SJCRH30 (cell line): Measurements from ENCODE around the gene MLEC. TPM values are rescaled to one million over a fixed set of nuclear protein-coding genes. Genes with fewer than 3 reads are reported as not detected.

Experiments used
- DNase-seq, 2 experiments: peaks; one replicate each; pipeline ENCODE4 v3.0.0-alpha.2; 2015 to 2020
- H3K27ac ChIP-seq: fragments of 250-450 bp; sonication (Bioruptor Pico); 2 replicates; pipeline ENCODE4 v1.5.1; 2020; ENCODE audit warnings: mild to moderate bottlenecking, moderate library complexity
- H3K27me3 ChIP-seq: fragments of 250-450 bp; sonication (Bioruptor Pico); 2 replicates; pipeline ENCODE4 v1.5.1; 2020; ENCODE audit warnings: mild to moderate bottlenecking, moderate library complexity
- H3K36me3 ChIP-seq: fragments of 250-450 bp; sonication (Bioruptor Pico); 2 replicates; pipeline ENCODE4 v1.5.1; 2020; ENCODE audit warnings: mild to moderate bottlenecking, moderate library complexity
- H3K4me1 ChIP-seq: fragments of 250-450 bp; sonication (Bioruptor Pico); 2 replicates; pipeline ENCODE4 v1.5.1; 2020; ENCODE audit warnings: mild to moderate bottlenecking, moderate library complexity
- H3K4me3 ChIP-seq: fragments of 250-450 bp; sonication (Bioruptor Pico); 2 replicates; pipeline ENCODE4 v1.5.1; 2020; ENCODE audit warnings: mild to moderate bottlenecking, moderate library complexity
- H3K9me3 ChIP-seq: fragments of 250-450 bp; sonication (Bioruptor Pico); replicated peaks from 2 replicates; pipeline ENCODE4 v1.5.1; 2020; ENCODE audit warnings: mild to moderate bottlenecking, moderate library complexity
- total RNA-seq: library from RNA; depleted of rRNA; stranded (reverse); fragments of >200 nt; shearing (Covaris generic); gene quantifications from 2 replicates; pipeline ENCODE4 v1.2.3, GENCODE V29; 2014; rRNA removed

Gene MLEC, protein sequence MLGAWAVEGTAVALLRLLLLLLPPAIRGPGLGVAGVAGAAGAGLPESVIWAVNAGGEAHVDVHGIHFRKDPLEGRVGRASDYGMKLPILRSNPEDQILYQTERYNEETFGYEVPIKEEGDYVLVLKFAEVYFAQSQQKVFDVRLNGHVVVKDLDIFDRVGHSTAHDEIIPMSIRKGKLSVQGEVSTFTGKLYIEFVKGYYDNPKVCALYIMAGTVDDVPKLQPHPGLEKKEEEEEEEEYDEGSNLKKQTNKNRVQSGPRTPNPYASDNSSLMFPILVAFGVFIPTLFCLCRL
- 77.7 and 83.1 TPM in 2 replicates for total RNA-seq

DNA sequence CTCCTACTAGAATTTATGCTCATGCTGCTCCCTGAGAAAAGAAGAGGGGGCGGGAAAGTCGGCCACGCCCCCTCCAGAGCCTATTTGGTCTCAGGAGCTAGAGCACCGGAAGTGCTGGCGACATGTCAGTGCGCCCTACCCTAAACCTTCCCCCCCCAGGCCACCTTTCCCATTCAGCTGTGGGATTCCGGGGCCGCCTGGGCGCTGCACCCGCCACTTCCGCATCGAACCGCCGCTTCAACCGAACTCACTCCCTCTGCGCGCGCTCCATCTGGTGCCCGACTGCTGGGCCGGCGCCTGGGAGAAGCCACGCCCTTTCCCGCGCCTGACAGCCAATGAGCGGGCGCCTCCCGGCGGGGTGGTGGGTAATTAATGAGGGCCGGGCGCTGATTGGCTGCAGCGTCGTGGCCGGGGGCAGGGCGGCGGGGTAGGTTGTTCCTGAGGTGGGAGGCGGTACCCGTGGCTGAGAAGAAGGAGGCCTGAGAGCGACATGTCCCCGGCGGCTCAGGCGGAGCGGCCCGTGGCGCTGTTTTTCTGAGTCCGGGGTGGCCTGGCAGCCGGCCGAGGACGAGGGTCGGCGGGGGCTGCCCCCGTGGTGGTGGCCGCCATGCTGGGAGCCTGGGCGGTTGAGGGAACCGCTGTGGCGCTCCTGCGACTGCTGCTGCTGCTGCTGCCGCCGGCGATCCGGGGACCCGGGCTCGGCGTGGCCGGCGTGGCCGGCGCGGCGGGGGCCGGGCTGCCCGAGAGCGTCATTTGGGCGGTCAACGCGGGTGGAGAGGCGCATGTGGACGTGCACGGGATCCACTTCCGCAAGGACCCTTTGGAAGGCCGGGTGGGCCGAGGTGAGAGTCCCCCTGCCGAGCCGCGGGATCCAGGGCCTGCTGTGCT, at the start of gene MLEC:
MLEC (plus strand) TSS at position 460 of the 888 bp plus-strand sequence; CDS start at position 608, 148 bp downstream.
- H3K9me3 ChIP-seq, result no peaks in the 10 kb centered on the region
- peaks cover 8% of the 10 kb centered on the region for H3K4me1 ChIP-seq
- H3K27ac ChIP-seq, result peak within 1 kb of the TSS; percentile 85
- H3K36me3 ChIP-seq, result no peaks in the 10 kb centered on the region
- peak within 1 kb of the TSS; percentile 88 for H3K4me3 ChIP-seq
- no peaks in the 10 kb centered on the region for H3K27me3 ChIP-seq
- DNase-seq, result peak; percentile 97 to 98

DNA sequence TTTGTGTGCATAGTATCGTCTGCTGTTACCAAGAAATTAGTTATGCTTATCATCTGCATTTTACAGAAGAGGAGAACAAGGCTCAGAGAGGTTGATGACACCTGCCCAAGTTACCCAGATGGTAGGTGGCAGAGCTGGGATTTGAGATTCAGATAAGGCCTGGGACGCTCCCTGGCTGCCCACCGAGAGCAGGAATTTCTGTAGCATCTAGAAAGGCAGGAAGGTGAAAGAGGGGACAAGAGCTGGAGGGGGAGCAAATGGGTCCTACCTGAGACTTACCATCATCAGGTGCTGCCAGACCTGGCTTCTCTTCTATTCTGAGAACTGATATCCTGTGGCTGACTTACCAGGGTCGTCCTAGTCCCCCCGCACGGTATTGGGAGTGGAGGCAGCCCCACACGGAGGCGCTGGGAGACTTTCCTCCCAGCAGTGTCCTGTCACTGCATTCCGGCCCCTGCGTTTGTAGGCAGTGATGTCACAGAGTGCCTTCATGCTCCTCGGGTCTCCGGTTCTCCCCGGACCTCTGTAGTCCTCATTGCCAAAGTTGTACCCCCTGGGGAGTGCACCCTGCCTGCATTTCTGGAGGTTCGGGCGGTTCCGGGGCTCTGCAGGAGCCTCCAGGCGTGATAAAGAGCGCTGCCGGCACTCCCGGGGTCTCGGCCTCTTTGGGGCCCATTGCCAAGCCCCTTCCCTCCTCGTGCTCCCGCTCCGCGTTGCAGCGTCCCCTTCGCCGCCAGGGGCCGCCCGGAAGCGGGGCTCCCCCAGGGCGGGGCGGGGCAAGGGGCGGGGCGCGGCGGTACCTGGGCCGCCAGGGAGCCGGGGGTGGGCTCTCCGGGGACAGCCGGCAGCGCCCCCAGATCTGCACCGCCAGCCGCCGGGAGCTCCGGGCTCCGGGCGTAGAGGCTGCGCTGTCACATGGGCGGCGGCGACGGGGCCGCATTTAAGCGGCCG, 46.9 kb upstream of the MLEC start, which contains the start of gene CABP1:
CABP1 (plus strand) TSS at position 856 of the 951 bp plus-strand sequence; CDS start at position 916, 60 bp downstream.
- Histone ChIP-seq H3K9me3 (no peaks in the 10 kb centered on the region), H3K4me1 (no peaks in the 10 kb centered on the region), H3K27me3 (peaks cover 30% of the 10 kb centered on the region), H3K36me3 (no peaks in the 10 kb centered on the region), H3K4me3 (peak within 1 kb of the TSS; percentile 44), H3K27ac (no peak within 1 kb of the TSS)
- DNase-seq, result peak; percentile 38 to 58

DNA sequence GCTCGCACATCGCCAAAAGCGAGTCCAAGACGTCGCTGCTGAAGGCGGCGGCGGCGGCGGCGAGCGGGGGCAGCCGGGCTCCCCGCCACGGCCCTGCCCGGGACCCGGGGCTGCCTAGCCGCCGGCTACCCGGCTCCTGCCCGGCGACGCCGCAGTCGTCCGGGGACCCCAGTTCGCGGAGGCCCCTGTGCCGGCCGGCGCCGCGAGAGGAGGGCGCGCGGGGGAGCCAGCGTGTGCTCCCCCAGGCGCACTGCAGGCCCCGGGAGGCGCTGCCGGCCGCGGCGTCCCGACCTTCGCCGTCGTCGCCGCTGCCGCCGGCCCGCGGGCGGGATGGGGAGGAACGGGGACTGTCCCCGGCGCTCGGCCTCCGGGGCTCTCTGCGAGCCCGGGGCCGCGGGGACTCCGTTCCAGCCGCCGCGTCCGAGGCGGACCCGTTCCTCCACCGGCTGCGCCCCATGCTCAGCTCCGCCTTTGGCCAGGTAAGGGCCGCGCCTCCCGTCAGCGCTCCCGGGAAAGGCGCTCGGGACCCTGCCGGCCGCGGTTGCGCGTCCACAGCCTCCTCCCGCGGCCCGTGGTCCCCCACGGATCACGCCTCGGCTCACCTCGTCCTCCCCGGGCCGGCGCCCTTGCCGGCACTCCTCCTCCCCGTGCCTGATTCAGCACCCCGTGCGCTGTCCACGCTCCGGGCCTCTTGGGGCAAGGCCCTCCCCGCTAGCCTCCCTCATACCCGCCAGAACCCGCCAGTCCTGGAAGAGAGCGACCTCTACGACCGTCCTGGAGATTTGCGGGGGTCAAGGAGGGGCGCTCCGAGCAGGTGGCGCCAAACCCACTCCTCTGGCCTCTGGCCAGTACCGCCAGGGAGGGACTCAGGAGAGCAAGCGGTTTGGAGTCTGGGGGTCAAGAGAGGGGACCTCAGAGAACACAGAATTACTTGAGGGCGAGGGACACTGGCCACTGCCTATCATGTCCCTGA, 45.8 kb upstream of the MLEC start:
- peak; percentile 42 to 45 for DNase-seq
- peaks cover 32% of the 10 kb centered on the region for H3K27me3 ChIP-seq
- H3K4me1 ChIP-seq, result no peaks in the 10 kb centered on the region
- H3K4me3 ChIP-seq, result peak overlapping the region; percentile 44; the same call in 1 of the 2 replicates
- no peaks in the 10 kb centered on the region for H3K36me3 ChIP-seq
- H3K27ac ChIP-seq, result no peak overlapping the region
- H3K9me3 ChIP-seq, result no peaks in the 10 kb centered on the region

DNA sequence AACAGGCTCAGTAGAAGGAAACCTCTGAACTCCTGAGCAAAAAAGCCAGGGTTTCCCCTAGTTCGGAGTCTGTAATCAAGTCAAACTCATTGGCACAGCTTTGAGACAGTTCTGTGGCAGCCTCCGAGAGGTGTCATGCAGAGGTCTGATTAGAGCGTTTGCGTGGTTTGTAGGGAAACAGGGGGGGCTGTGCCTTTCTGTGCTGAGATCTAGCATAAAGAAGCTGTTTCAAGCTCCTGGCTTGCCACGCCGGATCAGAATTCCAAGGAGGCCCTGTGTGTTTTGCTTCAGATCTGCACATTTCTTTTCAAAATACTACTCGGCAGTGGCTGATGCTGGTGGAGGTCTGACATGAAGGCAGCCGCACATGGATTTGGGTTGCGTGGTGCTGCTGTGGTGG, 44.8 kb upstream of the MLEC start:
- DNase-seq, result no peak
- Histone ChIP-seq H3K27ac (no peak overlapping the region), H3K36me3 (no peaks in the 10 kb centered on the region), H3K9me3 (no peaks in the 10 kb centered on the region), H3K27me3 (peaks cover 32% of the 10 kb centered on the region), H3K4me3 (no peak overlapping the region), H3K4me1 (no peaks in the 10 kb centered on the region)

DNA sequence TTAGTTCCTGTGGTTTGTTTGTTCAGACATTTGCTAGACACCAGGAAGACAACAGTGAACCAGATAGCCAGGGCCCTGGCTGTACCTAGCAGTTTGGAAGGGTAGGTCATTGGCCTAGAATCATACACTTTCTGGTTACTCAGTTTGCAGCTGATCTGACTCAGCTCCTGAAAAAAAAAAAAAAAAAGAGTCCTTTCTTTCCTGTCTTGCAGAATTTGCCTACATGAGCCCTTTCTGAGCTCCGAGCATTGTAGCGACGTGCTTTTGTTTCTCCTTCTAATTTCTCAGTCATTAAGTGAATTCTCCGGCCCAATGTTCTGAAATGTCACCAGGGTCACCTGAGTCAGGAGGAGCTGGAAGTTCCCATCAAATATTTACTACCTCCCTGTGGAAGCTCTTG, 44.1 kb upstream of the MLEC start:
- Histone ChIP-seq H3K27ac (no peak overlapping the region), H3K27me3 (peaks cover 32% of the 10 kb centered on the region), H3K36me3 (no peaks in the 10 kb centered on the region), H3K4me1 (no peaks in the 10 kb centered on the region), H3K9me3 (no peaks in the 10 kb centered on the region), H3K4me3 (no peak overlapping the region)
- no peak for DNase-seq

DNA sequence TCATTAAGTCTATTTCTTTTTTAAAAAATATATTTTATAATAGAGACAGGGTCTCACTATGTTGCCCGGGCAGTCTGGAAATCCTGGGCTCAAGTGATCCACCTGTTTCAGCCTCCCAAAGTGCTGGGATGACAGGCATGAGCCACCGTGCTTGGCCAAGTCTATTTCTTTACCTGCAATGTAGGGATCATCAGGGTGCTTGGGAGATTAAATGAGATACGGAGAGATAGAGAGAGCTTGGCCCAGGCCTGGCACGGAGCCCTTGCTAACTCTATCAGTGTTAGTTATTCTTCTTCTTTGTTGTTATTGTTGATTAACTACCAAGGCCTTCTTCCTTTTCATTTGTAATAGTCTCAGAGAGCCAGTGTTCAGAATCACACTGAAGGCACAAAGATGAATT, 43.4 kb upstream of the MLEC start:
- H3K4me3 ChIP-seq, result no peak overlapping the region
- DNase-seq, result no peak
- H3K9me3 ChIP-seq, result no peaks in the 10 kb centered on the region
- H3K4me1 ChIP-seq, result no peaks in the 10 kb centered on the region
- H3K27me3 ChIP-seq, result peaks cover 32% of the 10 kb centered on the region
- no peak overlapping the region for H3K27ac ChIP-seq
- no peaks in the 10 kb centered on the region for H3K36me3 ChIP-seq

DNA sequence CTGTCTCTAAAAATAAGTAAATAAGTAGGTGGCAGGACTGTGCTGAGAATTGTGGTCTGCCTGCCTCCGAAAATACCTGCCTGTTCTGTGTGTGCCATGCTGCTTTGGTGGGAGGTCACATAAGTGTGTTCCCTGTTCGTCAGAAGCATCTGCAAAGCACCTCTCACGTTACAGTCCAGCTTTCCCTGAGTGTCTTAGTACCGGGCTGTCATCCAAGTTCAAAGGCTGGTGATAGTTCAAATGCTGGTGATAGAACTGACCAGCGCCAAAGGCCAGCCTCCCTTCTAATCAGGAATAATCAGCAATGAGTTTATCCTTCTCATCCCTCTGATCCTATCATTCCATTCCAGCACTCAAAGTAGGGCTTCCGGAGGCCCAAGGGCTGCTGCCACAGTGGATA, 40.9 kb upstream of the MLEC start:
- no peak for DNase-seq
- Histone ChIP-seq H3K27ac (no peak overlapping the region), H3K9me3 (no peaks in the 10 kb centered on the region), H3K4me1 (no peaks in the 10 kb centered on the region), H3K36me3 (no peaks in the 10 kb centered on the region), H3K27me3 (peaks cover 32% of the 10 kb centered on the region), H3K4me3 (no peak overlapping the region)

DNA sequence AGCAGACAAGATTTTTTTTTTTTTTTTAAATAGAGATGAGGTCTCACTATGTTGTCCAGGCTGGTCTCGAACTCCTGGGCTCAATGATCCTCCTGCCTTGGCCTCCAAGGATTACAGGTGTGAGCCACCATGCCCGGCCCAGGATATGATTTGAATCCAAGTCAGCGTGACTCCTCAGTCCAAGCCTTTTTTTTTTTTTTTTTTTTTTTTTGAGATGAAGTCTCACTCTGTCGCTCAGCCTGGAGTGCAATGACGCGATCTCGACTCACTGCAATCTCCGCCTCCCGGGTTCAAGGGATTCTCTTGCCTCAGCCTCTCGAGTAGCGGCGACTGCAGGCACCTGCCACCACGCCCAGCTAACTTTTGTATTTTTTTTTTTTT, 39.6 kb upstream of the MLEC start:
- H3K27ac ChIP-seq, result no peak overlapping the region
- H3K27me3 ChIP-seq, result peaks cover 22% of the 10 kb centered on the region; the same call in 1 of the 2 replicates

DNA sequence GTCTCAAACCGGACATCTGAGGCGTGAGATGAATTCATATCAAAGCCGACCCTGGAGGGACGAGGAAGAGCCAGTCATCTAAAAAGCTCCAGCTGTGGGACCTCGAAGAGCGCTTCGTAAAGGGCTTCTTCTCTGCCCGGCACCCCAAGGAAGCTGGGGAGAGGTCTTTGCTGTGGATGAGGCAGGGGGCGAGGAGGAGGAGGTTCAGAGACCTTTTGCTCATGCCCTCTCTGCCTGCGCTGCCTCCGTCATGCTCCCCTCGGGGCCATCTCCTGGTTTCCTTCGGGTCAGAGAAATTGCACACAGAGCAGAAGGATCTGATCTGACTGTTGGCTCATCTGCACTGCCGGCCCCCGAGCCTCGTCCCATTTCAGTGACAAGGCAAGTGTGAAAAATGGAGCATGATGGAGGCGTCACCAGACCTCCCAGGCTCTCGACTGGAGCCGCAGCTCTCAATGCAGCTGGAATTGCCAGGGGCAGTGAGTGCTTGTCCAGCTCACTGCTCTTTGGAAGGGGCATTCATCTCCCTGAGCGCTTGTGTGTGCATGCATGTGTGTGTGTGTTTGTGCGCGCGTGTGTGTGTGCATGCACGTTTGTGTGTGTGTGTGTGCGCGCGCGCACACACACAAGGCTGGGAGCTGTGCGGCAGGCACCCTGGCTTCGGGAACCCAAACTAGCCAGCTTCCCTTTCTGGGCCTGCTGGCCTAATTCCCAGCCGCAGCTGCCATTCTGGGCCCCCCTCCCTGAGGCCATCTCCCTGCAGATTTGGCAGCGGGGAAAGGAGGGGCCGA, 37.3 kb upstream of the MLEC start:
- Histone ChIP-seq H3K4me3 (peak overlapping the region; percentile 50), H3K4me1 (no peaks in the 10 kb centered on the region), H3K27ac (no peak overlapping the region), H3K36me3 (no peaks in the 10 kb centered on the region), H3K27me3 (peaks cover 5% of the 10 kb centered on the region; the same call in 1 of the 2 replicates), H3K9me3 (no peaks in the 10 kb centered on the region)
- DNase-seq, result peak; percentile 63 to 77

More for the DNA sequence above, 39.6 kb upstream of the MLEC start:
- Histone ChIP-seq H3K4me3 (no peak overlapping the region), H3K9me3 (no peaks in the 10 kb centered on the region), H3K4me1 (no peaks in the 10 kb centered on the region), H3K36me3 (no peaks in the 10 kb centered on the region)
- DNase-seq, result no peak

DNA sequence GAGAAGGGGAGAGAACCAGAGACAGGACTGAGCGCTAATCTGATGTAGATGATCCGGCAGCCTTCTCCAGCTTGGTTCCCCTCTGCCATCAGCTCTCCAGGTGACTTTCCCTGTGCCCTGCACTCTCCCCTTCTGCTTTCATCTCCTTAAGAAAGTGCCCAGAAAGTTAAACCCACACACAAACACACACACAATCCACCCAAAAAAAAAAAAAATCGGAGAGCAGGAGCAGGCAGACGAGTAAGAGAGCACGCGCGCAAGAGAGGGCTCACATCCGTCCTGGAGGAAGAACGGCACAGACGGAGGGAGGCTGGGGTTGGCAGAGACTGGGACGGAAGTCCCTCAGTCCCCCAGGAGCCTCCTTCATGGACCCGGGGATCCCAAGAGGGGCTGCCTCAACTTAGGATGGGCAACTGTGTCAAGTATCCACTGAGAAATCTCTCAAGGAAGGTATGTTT, 36.7 kb upstream of the MLEC start:
- Histone ChIP-seq H3K4me1 (no peaks in the 10 kb centered on the region), H3K4me3 (peak overlapping the region; percentile 50), H3K36me3 (no peaks in the 10 kb centered on the region), H3K27ac (no peak overlapping the region), H3K27me3 (no peaks in the 10 kb centered on the region), H3K9me3 (no peaks in the 10 kb centered on the region)
- peak in 1 of 2 experiments; percentile 14 for DNase-seq

DNA sequence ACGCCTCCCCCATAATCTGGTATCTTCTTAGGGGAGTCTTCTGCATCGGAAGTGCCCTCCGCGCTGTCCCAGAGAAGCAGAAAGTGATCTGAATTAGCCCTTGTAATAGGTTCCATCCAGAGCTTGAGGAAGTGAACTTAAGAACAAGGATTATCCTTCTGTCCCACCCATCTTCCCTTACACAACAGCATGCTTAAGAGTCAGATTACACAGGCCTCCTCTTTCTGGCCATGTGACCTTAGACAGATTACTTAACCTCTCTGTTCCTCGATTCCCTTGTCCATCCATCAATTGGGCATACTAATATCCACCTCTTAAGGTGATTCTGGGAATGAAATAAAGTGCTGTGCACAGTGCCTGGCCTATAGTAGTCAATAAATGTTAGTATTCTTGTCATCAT, 35.1 kb upstream of the MLEC start:
- H3K27me3 ChIP-seq, result no peaks in the 10 kb centered on the region
- H3K36me3 ChIP-seq, result no peaks in the 10 kb centered on the region
- H3K4me3 ChIP-seq, result no peak overlapping the region
- no peak overlapping the region for H3K27ac ChIP-seq
- H3K4me1 ChIP-seq, result no peaks in the 10 kb centered on the region
- H3K9me3 ChIP-seq, result no peaks in the 10 kb centered on the region
- no peak for DNase-seq

DNA sequence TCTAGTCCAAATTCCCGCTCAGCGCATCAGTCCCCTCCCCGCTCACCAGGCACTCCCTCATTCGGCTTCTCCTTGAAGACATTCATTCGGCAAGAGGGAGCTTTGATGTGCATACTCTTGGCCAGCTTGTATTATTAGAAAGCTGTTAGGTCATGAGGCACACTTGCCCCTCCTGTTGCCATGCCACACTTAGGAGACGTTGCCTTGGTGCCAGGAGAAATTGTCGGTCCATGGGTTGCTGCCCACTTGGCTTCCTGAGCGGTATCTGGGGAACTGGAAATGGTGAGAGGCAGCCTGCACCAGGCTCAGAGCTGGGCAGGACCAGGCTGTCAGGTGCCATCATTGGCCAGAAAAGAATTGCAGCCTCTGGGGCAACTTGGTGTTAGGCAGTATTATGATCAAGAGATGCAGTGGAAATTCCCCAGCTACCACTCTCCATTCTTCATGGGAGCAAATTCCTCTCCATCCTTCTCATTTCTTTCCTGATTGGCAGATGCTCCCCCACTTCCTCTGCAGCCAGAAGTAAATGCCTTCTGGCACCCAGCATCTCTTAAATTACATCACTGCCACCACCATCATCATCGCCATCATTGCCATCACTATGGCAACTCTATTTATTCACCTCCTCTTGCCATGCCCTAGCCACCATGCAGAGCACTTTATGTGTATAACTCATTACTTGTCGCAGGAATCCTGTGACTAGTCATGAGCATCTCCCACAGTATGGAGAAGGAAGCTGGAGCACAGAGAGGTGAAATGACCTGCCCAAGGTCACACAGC, 34.1 kb upstream of the MLEC start:
- Histone ChIP-seq H3K27ac (no peak overlapping the region), H3K27me3 (no peaks in the 10 kb centered on the region), H3K9me3 (no peaks in the 10 kb centered on the region), H3K4me1 (no peaks in the 10 kb centered on the region), H3K4me3 (no peak overlapping the region), H3K36me3 (no peaks in the 10 kb centered on the region)
- DNase-seq, result no peak
